Suppressor macrophage treated with lipopolysaccharide for 4 hours (primary cell): ENCODE measurements around the gene KIF1A.

ENCODE experiments used
- DNase-seq: peaks from one replicate; pipeline ENCODE4 v3.0.0-alpha.2; 2020

The KIF1A gene

DNA sequence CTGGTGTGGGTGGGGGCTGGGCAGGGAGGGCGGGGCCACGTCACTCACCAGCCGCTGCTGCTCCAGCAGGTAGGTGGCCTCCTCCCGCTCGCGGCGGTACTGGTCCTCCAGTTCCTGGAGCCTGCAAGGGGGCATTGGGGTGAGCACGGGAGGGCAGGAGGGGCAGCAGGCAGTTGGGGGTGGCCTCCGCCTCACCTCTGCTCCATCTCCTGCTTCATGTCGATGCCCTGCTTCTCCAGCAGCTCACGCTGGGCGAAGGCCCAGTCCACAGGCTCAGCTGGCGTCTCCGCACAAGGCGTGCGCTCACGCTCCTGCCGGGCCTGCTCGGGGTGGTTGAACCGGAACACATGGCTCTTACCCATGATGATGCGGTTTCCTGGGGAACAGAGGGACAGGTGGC, 57.0 kb downstream of the KIF1A start:
- DNase-seq = no peak

DNA sequence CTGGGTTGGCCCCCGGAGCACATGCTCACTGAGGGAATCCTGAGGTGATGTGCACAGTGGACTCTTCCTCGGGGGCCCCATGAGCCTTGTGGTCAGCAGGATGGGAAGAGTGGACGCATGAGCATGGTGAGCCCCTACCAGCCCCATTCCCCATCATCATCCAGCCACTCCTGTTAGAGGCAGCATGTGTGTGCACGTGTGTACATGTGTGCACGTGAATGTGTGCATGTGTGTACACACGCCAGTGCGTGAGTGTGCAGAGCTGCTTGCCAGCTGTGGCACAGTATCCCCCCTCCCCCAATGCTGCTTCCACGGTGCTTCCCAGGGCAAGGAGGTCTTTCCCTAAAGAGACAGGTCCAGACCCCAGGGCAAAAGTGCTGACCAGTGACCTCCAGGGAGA, 57.8 kb downstream of the KIF1A start:
- no peak for DNase-seq

DNA sequence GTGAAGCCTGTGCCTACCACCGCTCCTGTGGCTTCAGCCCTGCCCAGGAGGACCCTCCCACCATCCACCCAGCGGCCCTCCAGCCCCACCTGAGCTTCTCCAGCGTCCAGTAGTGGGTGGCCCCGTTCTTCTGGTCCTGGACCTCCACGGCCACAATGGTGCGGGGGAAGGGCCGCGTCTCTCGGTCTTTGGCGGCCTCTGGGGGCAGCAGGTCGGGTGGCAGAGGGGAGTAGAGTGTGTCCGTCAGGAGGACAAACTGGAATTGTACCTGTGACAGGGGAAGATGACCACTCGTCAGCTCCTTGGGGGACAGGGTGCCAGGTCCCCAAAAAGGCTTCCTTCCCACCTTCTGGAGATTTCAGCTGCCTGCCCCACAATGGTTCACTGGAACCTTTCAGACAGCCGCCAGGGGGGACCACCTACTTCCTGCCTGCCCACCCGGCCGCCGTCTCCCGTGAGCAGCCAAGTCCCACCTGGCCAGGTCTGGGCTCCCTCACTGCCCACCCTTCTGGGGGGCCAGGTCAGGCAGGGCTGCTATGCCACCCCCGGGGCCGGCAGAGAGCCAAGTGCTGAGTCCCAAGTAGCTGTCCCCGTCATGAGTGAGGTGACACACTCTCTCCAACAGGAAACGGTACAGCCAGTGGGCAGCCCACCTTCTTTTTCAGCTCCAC, 59.3 kb downstream of the KIF1A start:
- DNase-seq = no peak

DNA sequence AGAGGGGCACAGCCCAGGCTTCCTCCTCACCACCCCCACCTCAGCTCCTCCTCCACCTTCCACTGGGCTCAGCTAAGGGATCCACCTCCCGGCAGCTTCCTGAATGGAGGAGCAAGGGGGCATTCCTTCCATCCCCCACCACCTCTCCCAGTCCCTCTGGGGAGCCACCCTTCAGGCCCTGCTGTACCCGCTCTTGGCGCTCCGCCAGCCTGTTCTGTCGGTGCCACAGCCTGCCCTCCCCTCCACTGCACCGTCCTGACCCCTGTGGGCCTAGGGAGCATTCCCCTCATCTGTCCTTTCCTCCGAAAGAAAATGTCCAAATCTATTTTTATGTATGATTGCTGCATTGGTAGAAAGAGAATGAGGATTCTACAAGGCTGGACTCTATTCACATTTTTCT, 59.9 kb downstream of the KIF1A start:
- no peak for DNase-seq

DNA sequence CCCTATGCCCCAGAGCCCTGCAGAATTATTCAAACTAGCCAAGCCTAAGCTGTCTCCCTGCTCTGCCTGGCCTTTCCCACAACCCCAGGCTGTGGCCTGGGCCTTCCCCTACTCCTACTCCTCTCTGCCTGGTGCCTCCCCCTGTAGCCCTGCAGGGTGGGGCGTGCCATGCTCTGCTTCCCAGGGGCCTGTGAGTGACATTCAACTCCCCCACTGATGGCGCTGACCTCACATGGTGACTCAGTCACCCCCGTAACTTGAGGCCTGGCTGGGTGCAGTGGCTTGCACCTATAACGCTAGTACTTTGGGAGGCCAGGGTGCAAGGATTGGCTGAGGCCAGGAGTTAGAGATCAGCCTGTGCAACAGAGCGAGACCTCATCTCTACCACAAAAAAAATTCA, 60.6 kb downstream of the KIF1A start:
- peak; percentile 22 for DNase-seq

DNA sequence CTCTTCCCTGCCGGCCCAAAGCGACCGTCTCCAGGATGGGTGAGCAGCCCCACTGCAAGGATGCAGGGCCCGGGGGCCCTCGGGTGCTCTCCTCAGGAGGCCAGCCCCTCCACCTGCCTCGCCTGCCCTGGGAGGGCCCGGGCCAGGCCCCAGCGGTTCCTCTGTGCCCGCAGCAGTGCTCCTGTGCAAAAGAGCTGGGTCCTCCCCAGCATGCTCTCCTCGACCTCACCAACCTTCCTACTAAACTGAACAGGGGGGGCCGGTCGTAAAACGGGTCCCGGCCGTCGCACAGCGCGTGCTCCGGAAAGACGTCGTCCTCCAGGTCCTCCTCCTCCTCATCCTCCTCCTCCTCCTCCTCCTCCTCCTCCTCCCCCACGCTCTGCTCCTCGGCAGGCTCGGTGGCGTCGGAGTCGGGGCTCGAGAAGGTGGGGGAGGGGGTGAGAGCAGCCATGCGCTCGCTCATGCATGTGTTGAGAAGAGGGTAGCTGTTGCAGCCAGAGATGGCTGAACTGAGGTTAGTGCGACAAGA, 62.9 kb downstream of the KIF1A start:
- DNase-seq = no peak

DNA sequence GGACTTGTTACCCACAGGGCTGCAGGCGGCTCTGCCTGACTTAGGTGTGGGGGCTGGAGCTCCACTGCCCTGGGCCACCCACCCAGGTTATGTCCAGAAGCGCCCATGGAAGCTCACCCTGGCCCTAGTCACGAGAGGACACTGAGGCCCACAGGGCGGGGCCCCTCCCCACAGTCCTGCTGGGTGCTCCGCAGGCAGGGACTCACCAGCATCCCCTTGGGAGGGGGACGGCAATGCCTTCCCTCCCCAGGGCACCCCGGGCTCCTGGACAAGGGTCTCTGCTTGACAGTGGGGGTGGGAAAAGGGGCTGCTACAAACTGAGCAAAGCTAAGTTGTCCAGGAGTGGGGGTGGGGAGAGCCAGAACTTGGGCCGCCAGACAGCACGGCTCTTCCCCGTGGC, 67.8 kb downstream of the KIF1A start:
- DNase-seq = no peak

DNA sequence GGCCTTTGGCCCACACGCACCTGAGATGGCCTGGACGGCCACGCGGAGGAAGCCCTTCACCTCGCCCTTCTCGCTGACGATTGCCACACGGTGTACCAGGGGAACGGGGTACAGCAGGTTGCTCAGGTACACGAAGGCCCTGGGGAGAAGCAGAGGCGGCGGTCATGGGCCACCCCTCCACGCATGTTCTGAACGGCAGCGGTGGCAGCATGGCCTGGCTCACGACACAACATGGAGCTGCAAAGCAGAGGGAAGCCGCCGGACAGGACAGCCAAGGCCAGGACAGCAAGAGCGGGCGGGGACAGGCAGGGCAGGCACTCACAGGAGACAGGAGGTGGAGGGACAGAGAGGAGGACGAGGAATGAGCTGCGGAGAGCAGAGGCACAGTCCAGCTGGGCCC, 69.6 kb downstream of the KIF1A start:
- DNase-seq = no peak

DNA sequence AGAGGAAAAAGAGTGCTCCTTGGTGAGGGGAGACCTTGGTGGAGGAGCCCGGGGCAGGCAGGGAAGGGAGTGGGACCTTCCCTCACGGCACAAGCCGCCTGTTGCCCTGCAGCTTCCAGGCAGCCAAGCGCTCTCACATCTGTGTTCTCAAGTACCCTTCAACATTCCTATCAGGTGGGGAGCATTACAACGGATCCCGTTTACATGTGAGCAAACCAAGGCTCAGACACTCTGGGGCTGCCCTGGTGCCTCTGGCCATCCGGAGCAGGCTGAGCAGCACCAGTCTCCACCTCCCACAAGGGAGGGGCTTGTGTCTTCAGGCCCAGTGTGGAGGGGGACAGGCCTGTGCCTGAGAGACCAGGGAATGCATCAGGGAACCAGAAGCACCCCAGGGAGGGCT, 70.5 kb downstream of the KIF1A start:
- no peak for DNase-seq

DNA sequence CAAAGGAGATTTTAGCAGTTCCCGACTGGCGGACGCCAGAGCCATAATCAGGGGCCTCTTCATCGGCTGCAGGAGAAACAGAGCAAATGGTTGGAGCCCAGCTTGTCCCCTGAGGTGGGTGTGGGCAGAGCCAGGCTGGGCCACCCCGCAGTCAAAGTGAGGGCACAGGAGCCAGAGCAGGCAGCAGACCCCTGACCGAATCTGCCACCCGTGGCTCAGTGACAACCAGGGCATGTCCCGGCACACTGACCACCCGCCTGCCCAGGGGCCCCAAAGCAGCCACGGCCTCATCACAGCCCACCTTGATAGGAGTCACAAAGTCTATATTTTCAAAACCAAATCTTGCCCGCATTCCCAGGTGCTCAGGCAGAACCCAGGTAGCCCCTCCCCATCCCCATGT, 72.8 kb downstream of the KIF1A start:
- DNase-seq = no peak

DNA sequence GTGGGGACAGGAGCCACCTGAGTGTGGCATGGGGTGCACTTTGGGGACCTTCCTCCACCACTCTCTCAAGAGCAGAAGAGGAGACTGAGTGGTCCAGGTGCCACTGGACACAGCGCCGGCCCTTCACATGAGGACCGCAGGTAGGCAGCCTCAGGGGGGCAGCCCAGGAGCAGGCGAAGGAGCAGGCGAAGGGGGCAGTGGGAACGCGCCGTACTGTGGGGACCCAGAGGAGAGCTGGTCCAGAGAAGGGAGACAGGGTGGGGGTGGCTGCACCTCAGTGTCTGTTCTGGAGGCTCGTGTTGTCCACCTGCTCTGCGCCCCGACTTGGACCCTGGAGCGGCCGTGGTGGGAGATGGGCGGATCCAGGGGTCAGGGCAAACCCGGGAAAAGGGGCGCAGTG, 73.3 kb downstream of the KIF1A start:
- no peak for DNase-seq

DNA sequence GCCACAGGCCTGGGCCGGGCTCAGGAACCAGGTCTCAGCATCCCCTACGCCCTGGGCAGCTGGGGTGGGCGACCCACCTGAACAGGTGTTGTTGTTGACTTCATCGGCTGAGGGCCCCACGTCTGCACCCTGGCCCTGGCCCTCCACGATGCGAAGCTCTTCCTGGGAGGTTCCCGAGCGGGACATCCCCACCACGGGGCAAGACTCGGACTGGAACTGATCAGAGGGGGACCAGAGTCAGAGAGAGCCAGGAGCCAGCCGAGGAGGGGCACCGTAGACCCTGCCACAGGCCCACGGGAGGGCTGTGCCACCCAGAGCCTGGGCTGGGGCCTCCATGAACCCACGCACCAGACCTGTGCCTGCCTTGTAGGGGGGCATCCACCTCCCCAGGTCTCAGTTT, 74.1 kb downstream of the KIF1A start:
- DNase-seq = no peak

DNA sequence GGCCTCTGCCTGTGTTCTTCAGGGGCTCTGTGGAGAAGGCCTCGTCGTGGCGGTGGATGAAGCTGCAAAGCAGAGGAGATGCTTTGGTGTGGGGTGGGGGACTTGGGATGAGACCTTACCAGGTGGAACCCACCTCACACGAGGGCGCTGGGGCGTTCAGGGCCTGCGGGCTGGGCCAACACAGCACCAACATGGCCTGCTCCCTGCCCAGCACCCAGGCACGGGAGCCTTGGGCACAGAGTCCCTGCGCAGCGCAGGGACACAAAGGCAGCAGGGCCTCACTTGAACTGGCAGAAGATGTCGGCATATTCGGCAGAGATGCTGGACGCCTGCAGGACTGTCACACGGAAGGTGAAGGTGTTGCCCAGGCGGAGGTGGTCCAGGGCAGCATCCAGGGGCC, 74.6 kb downstream of the KIF1A start:
- DNase-seq = no peak

DNA sequence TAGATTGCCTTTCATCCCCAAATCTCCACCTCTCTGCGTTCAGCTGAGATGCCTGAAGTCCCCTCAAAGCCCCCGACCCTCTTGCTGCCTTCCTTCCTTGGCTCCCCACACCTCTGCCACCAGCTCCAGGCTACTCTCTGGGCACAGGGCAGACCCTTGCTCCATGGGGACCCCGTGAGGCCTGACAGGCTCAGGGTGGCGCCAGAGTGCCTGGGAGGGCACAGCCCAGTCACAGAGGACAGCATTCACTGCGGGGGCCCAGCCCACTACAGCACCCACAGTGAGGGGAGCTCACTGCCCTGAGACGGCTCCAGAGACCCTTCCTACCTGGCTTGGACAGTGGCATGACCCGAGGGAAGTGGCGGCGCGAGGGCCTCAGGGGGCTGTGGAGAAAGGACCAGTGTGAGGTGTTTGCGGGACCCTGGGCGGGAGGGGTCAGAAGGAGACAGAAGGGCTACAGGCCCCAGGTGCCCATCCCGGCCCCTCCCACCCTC, 77.4 kb downstream of the KIF1A start:
- DNase-seq = no peak

DNA sequence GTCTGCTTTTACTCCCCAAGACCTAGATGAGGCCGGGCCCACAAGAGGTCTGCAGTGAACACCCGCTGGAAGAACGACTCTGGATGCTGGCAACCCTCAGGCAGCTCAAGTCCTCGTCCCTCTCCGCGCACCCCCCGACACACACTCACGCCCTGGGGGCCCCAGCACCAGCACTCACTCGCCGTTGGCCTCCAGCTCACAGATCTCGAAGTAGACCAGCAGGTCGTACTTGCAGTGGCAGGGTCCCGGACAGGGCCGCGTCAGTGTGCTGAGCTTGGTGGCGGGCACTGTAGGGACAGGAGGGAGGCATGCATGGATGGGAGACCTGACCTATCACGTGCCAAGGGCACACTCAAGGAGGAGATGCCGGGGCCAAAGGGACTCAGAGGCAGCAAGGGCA, 78.9 kb downstream of the KIF1A start:
- DNase-seq = no peak

DNA sequence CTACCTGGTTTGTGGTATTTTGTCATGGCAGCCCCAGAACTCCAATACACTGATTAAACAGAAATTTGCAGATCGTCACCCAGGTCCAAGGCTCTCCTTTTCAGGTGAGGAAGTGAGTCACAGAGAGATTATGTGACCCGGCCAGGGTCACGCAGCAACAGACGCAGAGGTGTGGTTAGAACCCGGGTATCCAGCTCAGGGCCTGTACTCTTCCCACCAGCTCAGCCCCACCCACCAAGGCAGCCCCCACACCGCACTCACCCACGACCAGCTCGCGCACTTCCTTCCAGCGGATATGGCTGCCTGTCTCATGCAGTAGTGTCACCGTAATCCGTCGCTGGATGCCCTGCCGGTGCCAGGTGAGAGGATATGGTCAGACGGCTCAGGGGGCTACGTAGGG, 80.2 kb downstream of the KIF1A start:
- no peak for DNase-seq

DNA sequence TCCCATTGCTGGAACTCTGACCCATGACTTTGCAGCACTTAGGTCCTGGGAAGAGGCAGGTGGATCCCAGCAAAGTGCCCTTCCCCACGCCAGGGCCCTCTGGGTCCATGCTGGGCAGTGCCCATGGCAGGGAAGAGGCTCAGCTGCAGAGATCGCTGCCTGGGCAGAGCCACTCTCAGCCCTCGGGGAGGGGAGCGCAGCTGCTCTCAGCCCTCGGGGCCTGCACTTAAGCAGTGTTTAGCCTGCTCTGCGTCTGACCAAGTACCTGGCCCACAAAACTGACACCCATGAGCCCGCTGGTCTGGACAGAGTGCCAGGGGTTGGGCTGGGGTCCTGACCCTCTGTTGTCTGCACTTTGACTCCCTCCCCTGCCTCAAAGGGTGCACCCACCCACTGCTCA, 82.1 kb downstream of the KIF1A start:
- no peak for DNase-seq

DNA sequence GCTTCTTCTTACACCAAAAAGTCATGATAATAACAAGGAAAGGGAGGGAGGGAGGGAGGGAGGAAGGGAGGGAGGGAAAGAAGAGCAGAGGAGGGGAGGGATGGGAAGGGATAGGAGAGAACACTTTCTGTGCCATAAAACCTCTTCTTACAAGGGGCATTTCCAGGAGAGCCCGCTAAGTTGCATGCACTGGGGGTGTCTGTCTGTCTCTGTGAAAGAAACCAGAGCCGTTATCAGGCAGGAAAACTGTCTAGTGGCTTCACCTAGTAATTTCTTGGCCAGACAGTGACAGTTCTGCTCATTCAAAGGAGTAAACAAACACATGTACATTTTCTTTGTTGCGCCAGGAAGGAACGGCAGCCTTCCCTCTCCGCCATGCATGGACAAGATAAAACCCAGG, 82.5 kb downstream of the KIF1A start:
- no peak for DNase-seq

DNA sequence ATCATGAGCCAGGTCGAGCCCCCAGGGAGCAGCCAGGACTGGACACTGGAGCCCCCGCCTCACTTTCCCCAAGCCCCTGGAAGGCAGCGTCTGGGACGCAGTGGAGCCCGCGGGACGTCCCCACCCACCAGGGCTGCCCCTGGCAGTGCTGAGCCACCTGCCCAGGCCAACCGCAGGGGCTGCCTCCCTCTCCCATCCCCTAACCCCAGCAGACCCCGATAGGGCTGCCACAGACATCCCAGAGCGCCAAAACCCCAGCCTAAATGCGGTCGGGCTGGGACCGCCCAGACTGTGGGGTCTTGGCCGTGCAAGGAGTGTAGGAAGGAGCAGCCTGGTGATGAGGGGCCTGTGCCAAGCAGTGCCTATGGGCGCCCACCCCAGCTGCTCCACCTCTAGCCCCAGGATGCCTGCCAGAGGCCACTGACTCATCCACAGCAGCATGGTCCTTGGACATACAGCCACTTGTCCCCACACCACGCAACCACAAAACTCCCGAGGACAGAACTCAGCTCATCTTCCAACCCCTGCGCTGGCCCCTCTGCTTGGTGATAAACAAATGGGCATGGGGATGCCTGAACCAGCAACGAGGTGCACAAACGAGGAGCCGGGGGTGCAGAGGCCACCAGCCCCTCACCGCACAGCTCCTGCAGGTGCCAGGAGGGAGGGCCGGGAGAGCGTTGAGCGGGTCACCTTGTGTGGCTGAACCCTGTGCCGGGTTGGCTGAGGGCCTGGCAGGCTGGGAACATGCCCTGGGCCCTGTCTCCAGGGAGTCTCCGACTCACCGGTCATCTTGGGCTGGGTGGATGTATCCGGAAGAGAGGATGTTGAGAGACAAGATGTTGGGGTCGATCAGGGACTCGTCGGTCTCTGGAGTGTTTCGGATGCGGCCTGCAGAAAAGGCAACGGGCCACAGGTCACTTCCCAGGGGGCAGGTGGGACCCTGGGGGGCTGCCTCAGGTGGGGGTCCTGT, 83.5 kb downstream of the KIF1A start:
- DNase-seq = no peak

DNA sequence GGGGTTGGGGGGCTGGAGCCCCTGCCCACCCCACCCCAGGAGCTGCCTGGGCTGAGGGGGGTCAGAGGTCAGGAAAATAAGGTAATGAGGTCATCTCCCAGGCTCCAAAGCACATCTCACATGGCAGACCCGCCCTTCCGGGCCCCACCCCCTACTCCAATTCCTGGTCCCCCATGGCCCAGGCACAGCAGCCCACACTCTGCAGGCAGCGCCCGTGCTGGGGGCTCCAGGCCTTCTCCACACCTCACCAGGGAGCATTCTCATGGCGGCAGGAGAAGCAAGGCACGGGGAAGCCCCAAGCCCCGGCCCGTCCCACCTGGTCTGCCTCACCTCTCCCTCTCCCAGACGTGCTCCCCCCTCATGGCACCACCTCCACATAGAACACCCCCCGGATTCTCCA, 84.5 kb downstream of the KIF1A start:
- DNase-seq = no peak

DNA sequence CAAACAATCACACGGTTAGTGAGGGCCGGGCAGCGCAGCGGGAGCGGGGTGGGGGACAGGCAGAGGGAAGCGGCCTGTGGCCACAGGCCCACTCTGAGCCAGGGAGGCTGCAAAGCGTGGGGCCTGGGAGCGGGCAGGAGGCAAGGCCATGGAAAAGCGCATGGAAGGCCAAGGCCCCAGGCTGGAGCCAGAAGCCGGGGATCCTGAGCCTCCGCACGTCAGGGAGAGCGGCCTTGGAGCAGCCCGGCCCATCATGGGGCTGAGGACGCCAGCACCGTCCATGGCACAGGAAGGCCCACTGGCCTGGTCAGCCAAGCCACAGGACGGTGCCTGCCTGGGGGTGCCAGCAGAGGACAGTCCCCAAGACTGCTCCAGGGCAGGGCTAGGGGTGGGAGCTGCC, 85.3 kb downstream of the KIF1A start:
- no peak for DNase-seq

DNA sequence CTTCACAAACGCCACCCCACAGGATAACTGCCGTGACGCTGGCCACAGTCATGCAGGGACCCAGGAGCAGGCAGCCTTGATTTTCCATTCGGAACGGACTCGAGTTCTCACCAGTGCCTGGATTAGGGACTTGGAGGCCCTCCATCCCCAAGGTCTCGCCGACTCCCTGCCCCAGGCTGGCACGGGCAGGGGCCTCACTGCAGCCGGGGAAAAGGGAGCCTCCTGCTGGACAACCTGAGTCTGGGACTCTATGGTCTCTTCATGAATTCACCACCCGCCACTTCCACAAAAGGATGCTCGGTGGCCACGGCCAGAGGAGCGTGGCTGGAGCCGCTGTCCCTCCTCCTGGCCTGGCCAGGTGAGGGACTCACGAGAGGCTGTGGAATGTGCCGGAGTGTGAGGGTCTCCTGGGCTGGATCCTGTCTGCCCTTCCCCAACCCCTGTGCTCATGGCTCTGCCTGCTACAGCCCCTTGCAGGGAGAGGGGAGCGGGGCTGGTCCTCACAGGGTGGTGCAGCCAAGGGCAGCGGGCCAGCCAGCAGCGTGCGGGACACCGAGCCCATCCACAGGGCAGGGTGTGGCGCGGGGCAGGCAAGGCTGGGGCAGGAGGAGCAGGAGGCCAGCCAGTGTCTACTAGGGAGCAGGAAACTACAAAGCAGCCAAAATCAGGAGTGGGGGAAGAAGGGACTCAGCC, 86.1 kb downstream of the KIF1A start:
- peak; percentile 9 for DNase-seq

DNA sequence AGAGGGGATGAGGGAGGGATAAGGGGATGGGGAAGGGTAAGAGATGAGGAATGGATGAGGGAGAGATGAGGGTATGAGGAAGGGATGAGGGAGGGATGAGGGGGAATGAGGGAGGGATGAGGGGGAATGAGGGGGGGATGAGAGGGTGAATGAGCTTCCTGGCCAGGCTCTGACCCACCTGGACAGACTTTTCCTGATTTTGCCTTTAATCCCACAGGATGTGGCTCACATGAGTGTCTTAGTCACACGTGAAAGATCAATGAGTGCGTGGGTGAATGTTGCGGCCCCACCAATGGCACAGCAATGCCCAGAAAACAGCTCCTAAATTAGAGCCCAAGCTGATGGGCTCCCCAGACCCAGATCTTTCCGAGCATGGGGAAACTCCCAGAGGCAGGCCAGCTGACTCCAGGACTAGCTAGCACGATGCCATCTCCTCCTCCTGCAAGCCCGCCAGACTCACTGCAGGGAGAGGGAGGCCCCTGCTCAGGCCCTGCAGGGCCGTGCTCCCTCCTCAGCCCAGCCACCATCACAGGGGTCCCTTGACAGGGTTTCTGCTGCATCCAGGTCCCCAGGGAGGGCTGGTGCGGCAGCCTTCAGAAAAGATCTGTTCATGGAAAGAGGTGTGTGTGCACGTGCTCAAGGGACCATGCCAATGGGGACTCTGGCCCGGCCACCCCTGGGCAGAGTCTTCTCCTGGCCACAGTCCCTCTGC, 87.0 kb downstream of the KIF1A start:
- DNase-seq = no peak
